HG02943 (cell line): ENCODE measurements around the gene C19orf53.

Experiments
- ATAC-seq: cut with Tn5 transposase; IDR thresholded peaks from one replicate; pipeline ENCODE4 v1.9.1; 2021; ENCODE audit warnings: mild to moderate bottlenecking, low read depth, moderate library complexity; ENCODE audit not compliant: unreplicated experiment

C19orf53 gene

DNA sequence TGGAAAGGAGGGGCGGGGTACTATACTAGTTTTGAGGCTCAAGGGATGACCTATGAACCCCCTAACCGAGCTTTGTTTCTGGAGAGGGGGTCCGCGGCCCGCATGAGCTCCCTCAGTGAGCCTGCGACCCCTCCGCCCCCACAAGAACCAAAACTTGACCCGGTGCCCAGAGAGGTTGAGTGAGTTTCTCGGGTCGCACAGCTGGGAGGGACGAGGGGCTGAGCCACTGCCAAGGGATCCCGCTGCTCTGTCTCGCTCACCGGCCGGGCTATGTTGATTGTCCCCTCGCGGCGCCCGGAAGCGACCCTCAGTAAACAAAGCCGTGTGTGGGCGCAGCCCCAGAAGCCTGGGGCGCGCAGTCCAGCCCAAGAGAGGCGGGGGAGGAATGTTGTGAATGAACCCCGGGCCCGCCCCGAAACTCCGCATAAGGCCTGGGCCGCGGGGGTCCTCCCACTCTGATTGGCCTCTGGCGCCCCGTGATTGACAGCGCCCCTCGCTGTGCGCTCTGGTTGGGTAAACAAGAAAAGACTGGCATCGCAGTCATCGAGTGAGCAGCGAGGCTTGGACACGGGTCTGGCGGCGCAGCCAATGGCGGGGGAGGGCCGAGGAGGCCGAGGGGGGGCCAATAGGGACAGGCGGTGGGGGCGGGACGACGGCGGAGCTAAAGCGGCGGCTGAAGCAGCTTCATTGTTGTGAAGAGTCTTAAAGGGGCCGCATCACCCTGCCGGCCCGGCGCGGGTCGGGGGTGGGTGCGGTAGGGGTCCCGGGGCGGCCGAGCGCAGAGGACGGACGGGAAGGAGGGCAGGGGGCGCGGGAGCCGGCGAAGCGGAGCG, 20.7 kb downstream of the C19orf53 start, which contains the start of gene ZSWIM4:
TSS of gene ZSWIM4 (plus strand) at position 687 of the 833 bp plus-strand sequence. CDS start 206 bp downstream, outside the sequence.
- peak; percentile 89 for ATAC-seq

DNA sequence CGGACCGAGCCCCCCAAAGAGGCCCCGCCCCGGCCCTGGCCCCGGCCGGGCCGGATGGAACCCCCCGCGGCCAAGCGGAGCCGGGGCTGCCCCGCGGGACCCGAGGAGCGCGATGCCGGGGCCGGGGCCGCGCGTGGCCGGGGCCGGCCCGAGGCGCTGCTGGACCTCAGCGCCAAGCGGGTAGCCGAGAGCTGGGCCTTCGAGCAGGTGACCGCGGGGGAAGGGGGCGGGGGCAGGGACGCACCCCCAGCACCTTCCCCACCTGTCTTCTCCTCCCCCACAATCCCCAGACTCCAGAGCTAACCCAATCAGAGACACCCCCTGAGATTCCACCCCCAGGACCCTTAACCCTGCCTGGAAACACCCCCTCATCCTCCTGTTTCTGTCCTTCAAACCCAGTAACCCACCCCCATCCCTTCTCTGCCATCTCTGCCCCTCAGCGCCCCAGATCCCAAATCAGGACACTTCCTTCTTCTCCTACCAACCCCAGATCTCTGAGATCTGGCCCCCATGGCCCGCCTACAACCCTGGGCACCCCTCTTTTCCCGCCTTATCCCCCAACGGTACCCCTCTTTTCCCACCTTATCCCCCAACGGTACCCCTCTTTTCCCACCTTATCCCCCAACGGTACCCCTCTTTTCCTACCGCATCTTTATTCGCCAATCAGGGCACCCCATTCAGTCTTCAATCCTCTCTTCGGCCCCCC, 21.5 kb downstream of the C19orf53 start:
- ATAC-seq: peak; percentile 26

DNA sequence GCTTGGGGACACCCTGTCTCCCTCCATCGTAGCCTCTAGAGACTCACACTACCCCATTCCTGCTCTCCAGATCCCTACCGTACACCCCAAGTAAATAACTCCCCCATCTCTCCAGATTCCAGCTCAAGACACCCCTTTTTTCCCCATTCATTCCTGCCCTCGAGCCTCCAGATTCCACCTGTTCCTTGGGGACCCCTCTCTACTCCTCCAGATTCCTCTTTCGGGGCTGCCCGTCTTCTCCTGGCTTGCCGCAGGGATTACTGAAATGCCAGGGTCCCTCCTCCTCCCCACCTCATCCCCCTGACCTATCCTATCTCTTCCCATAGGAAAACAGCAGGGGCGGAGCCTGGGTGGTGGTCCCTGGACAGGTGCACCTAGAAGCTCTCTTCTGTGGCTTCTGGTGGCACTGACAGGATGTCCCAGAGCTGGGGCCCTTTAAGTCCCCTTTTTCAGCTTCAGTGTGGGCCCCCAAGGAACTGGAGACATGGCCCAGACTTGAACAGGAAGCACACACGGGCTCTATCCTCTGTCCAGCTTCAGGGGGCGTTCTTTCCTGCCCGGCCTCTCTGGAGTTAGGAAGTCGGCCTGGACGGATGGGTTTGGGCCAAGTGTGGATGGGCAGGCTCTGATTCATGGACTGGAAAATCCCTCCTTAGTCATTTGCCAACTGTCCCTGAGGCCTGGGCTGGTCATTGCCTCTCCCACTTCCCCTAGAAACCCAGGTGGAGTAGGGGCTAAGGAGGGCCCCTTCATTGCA, 22.2 kb downstream of the C19orf53 start:
- no peak for ATAC-seq

DNA sequence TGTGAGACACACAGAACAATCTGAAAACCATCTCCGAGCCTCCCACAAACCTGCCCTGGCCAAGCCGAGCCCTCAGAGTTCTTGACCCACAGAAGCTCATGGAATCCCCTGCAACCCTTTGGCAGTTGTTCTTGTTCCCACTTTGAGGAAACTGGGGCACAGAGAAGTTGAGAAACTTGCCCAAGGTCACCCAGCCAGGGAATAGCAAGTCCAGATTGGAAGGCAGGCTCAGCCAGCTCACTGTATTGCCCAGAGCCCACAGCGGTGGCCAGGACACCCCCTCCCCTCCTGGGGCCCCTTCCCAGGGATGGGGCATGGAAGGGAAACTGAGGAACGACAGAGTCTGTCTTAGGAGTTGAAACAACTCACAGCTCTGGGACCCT, 22.8 kb downstream of the C19orf53 start:
- no peak for ATAC-seq

DNA sequence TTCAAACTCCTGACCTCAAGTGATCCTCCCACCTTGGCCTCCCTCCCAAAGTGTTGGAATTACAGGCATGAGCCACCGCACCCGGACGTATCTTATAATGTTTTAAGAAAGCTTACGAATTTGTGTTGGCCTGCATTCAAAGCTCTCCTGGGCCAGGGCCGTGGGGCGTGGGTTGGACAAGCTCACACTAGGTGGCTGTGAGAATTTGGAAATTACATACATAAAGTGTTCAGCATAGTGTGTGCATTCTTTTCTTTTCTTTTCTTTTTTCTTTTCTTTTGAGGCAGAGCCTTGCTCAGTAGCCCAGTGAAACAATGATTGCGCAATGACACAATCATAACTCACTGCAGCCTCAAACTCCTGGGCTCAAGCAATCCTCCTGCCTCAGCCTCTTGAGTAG, 23.6 kb downstream of the C19orf53 start:
- no peak for ATAC-seq

DNA sequence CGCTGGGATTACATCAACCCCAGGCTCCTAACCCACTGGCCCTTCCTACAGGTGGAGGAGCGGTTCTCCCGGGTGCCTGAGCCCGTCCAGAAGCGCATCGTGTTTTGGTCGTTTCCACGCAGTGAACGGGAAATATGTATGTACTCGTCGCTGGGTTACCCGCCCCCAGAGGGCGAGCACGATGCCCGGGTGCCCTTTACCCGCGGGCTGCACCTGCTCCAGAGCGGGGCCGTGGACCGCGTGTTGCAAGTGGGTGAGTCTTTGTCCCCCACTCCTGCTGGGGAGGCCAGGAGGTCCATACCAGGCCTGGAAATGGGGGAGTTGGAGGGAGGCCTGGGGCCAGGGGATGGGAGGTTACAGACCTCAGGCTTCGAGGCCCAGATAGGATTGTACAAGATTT, 25.4 kb downstream of the C19orf53 start:
- no peak for ATAC-seq

DNA sequence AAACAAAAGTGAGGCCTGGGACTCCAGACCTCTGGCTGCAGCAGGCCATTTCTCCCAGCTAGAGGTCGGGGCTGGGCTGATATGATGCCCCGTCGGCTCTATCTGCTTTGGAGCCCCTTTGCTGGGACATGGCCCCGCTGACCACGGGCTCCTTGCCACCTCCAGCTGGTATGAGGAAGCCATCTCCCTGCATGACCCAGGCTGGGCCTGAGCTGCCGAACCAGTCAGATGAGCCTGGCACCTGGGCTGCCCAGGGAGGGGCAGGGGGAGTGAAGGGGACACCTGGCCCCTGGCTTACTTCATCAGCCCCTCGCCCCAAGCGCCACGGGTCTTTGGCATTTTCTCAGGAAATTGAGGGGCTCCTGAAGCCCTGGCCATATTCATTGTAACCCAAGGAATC, 28.8 kb downstream of the C19orf53 start:
- ATAC-seq: no peak

DNA sequence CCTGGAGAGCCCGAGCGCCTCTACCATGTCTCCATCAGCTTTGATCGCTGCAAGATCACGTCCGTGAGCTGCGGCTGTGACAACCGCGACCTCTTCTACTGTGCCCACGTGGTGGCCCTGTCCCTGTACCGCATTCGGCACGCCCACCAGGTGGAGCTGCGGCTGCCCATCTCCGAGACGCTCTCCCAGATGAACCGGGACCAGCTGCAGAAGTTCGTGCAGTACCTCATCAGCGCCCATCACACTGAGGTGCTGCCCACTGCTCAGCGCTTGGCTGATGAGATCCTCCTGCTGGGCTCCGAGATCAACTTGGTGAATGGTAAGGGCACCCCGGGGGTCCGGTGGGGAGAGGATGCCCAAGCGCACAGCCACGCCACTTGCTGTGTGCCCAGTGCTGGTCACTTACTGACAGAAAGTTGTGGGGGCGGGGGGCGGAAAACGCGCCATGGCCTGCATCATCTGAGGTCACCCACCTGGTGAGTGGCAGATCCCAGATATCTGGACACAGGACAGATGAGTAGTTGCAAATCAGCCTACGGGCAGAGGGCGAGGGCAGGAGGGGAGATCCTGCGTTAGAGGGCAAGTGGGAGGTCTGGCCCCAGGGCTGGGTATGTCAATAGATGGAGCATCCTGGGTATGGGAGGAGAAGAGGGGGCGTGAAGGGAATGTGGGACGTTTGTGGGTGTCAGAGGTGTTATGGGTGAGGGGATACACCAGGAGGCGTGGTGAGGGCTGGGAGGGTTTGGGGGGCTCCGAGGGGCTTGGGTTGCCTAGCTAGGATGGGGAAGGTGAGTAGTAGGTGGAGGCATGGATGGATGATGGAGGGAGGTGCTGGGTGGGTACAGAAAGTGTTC, 30.8 kb downstream of the C19orf53 start:
- ATAC-seq: no peak

DNA sequence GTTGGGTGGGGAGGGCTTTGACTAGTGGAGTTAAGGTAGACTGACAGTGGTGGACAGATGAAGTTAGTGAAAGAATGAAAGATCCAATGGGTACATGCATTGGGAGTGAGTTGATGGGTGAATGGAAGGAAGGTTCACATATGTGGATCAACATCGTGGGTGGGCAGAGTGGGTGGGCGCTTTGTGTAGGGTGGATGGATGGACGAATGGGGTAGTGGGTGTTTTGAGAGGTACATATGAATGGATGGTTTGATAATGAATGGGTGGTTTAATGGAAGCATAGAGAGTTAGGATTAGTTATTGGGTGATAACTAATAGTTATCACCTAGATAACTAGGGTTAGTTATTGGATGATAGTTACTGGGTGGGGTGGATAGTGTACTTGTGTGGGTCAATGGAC, 32.5 kb downstream of the C19orf53 start:
- ATAC-seq: no peak

DNA sequence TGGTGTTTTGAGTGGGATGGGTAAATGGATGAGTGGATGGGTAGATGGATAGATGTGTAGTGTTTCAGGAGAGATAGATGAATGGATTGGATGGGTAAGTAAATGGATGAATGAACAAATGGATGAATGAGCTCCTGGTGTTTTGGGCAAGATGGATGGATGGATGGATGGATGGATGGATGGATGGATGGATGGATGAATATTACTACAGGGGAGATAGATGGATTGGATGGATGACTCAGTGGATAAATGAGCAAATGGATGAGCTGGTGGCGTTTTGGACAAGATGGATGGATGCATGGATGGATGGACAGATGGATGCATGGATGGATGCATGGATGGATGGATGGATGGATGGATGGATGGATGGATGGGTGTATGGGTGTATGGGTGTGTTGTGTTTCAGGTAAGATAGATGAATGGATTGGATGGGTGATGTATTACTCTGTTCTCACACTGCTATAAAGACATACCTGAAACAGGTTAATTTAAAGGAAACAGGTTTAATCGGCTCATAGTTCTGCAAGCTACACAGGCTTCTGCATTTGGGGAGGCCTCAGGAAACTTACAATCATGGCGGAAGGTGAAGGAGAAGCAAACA, 33.3 kb downstream of the C19orf53 start:
- ATAC-seq: no peak

DNA sequence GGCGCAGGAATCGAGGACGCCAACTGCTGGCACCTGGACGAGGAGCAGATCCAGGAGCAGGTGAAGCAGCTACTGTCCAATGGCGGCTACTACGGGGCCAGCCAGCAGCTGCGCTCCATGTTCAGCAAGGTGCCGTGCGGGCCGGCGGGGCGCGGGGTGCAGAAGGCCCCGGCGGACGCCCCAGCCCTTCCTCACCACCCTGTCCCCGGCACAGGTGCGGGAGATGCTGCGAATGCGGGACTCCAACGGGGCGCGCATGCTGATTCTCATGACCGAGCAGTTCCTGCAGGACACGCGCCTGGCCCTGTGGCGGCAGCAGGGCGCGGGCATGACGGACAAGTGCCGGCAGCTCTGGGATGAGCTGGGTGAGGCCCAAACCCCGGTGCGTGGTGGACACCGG, 34.6 kb downstream of the C19orf53 start:
- ATAC-seq: no peak

DNA sequence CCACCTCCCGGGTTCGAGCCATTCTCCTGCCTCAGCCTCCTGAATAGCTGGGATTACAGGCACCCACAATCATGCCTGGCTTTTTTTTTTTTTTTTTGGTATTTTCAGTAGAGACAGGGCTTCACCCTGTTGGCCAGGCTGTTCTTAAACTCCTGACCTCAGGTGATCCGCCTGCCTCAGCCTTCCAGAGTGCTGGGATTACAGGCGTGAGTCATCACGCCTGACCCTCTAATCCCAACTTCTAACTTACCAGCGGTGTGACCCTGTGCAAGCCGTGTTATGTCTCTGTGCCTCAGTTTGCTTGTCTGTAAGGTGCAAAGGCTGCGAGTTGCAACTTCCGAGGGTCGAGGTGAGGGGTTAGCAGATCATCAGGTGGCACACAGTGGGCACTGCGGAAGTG, 38.3 kb downstream of the C19orf53 start:
- ATAC-seq: no peak

DNA sequence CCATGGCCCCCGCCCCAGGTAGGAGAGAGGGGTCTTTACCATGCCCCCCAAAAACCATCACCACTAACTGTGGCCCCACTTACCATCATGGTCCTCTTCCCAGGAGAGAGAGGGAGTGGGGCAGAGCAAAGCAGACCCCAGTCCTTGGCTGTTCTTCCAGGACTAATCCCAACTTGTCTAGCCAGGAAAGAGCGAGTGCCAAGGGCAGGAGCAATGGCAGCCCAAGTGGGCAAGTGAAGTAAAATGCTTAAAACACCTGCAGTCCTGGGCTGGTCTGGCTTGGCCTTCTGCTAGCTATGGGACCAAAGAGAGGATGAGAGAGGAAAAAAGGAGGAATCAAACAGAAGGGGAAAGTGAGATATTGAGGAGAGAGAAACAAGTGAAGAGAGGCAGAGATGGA, 38.9 kb downstream of the C19orf53 start:
- no peak for ATAC-seq

DNA sequence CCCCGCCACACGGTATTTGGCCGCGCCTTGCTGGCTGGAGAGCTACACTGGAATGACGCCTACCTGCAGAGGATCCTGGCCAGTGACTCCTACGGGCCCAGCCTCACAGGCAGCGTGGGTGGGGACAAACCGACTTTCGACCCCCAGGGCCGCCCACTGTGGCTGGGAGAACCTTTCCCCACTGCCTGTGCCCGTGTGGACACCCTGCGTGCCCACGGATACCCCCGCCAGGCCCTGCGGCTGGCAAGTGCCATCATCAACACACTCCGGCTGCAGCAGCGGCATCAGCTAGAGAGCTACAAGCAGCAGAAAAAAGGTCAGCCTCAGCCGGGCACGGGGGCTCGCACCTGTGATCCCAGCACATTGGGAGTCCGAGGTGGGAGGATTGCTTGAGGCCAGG, 40.3 kb downstream of the C19orf53 start:
- ATAC-seq: no peak

DNA sequence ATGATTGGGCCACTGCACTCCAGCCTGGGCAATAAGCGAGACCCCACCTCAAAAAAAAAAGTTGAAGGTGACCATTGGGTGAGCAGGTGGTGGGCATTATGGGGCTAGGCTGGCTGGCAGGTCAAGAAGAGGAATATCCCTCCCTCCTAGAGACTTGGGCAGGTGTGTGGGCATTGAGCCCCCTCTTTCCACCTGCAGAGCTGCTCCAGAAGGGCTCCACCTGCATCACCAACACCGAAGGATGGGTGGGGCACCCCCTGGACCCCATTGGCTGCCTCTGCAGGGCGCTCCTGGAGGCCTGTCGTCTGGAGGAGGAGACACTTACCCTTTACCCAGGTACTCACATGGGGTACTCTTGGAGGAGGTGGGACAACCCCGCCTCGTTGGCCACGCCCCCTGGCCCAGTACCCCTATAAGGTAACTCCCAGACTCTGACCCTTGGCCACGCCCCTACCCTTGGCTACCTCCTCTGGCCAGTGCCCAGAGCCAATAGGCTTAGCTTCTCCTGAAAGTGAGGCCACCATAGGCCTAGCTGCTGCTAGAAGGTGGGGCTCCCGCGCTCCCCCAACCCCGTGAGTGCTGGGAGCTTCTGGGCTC, 42.9 kb downstream of the C19orf53 start:
- no peak for ATAC-seq

DNA sequence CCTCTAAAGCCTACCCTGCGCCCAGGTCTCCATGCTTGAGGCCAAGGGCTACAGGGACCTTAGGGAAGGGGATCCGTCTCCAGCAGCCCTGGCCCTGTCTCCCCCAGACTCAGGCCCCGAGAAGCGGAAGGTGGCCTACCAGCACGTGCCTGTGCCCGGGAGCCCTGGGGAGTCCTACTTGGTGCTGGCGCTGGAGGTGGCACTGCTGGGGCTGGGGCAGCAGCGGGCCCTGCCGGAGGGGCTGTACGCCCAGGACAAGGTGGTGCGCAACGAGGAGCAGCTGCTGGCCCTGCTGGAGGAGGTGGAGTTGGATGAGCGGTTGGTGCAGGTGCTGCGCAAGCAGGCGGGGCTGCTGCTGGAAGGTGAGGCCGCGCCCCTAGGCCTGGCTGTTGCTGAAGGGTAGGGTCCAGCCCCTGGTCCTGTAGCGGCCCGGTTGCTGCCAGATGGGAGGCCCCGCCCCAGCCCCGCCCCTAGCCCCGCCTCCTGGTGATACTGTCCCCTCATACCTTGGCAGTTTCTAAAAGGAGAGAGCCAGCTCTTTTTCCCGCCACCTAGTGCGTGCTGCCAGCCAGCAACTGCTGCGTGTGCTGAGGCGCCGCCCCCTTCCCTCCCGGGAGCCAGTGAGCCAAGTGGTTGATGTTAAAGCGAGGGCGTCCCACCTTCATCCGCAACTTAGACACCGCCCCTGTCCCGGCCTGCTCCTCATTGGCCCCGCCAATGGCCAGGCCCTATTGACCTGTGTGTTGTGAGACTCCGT, 43.5 kb downstream of the C19orf53 start:
- ATAC-seq: no peak

DNA sequence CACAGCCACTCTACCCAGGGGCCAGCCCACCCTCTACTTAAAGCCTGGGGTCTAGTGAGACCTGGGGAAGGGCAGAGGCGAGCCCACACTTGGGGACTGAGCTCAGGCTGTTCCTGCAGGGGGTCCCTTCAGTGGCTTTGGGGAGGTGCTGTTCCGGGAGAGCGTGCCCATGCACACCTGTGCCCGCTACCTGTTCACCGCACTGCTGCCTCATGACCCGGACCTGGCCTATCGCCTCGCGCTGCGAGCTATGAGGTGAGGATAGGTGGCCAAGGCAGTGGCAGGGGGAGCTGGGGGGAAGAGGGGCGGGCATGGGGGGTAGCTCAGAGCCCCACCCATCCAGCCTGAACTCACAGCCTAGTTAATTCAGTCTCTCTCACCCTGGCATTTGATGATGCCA, 45.0 kb downstream of the C19orf53 start:
- ATAC-seq: no peak

DNA sequence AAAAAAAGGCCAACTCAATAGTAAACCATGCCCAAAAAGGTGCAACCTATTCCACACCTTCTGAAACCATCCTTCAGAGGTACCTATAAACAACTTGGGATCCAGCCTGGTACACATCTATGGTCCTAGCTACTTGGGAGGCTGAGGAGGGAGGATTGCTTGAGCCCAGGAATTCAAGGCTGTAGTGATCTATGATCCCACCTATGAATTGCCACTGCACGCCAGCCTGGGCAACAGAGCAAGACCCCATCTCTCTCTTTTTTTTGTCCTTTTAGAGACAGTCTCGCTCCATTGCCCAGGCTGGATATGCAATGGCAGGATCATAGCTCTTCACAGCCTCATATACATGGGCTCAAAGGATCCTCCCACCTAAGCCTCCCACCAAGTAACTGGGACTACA, 47.0 kb downstream of the C19orf53 start:
- ATAC-seq: no peak

DNA sequence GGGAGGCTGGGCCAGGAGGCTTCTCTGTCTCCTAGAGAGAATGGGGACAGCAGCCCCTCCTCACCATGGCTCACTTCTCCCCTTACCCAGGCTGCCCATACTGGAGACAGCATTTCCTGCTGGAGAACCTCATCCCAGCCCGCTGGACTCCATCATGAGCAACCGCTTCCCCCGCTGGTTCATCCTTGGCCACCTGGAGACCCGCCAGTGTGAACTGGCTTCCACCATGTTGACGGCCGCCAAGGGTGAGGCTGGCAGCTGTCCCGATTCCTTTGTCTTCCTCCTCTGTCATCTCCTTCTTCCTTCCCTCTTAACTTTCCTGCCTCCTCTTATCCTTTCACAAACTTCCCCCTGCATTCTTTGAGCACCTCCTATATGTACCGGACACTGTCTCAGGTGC, 49.0 kb downstream of the C19orf53 start:
- ATAC-seq: no peak
